ENCODE data around the gene HABP2. TPM values are rescaled to one million over a fixed set of nuclear protein-coding genes. Genes with fewer than 3 reads are reported as not detected.

The HABP2 gene
- total RNA-seq, 4 donors from 2014 or later = not detected

- H3K4me1 ChIP-seq = no peaks in the 10 kb centered on the region
- H3K9me3 ChIP-seq = no peaks in the 10 kb centered on the region
- DNase-seq = no peak
- no peak for TF ChIP-seq POLR2A (IDR thresholded peaks at IDR 0.05)
- TF ChIP-seq CTCF (IDR thresholded peaks at IDR 0.05) = no peak
- H3K4me3 ChIP-seq (replicated peaks in 1 of 3) = no peak overlapping the region
- no peak overlapping the region for H3K27ac ChIP-seq
- no peaks in the 10 kb centered on the region for H3K36me3 ChIP-seq
- H3K27me3 ChIP-seq = no peaks in the 10 kb centered on the region
- WGBS, 2 donors = 92 to 94% methylated on average over 7 to 8 of the region's 8 CpGs
- intact Hi-C loops (cut with DNase I) = no loop called here
These were observed 23.3 kb upstream of the HABP2 start for GRCh38 chr10:113529575-113529974.

- no peaks in the 10 kb centered on the region for H3K4me1 ChIP-seq
- no peaks in the 10 kb centered on the region for H3K27me3 ChIP-seq
- intact Hi-C loops (cut with DNase I) = no loop called here
- H3K9me3 ChIP-seq = no peaks in the 10 kb centered on the region
- no peak overlapping the region for H3K4me3 ChIP-seq (replicated peaks in 1 of 3)
- 63 to 73% methylated on average over 13 of the region's 13 CpGs for WGBS, 2 donors
- no peaks in the 10 kb centered on the region for H3K36me3 ChIP-seq
- no peak overlapping the region for H3K27ac ChIP-seq
- TF ChIP-seq POLR2A (IDR thresholded peaks at IDR 0.05) (no peak), CTCF (IDR thresholded peaks at IDR 0.05) (no peak)
- no peak for DNase-seq
These were observed 22.4 kb upstream of the HABP2 start for GRCh38 chr10:113530476-113530875.

GRCh38 chr10:113532724-113533123 is 20.1 kb upstream of the HABP2 start:
- H3K9me3 ChIP-seq = no peaks in the 10 kb centered on the region
- 88 to 89% methylated on average over 3 of the region's 3 CpGs for WGBS, 2 donors
- H3K36me3 ChIP-seq = no peaks in the 10 kb centered on the region
- no peaks in the 10 kb centered on the region for H3K4me1 ChIP-seq
- H3K27ac ChIP-seq = no peak overlapping the region
- DNase-seq = no peak
- no peaks in the 10 kb centered on the region for H3K27me3 ChIP-seq
- intact Hi-C loops (cut with DNase I) = no loop called here
- no peak for TF ChIP-seq CTCF (IDR thresholded peaks at IDR 0.05)
- TF ChIP-seq POLR2A (IDR thresholded peaks at IDR 0.05) = no peak
- H3K4me3 ChIP-seq (replicated peaks in 1 of 3) = no peak overlapping the region

- TF ChIP-seq CTCF (IDR thresholded peaks at IDR 0.05) = no peak
- TF ChIP-seq POLR2A (IDR thresholded peaks at IDR 0.05) = no peak
- Histone ChIP-seq H3K36me3 (no peaks in the 10 kb centered on the region), H3K4me1 (no peaks in the 10 kb centered on the region), H3K9me3 (no peaks in the 10 kb centered on the region), H3K27ac (no peak overlapping the region), H3K27me3 (no peaks in the 10 kb centered on the region), H3K4me3 (replicated peaks in 1 of 3) (no peak overlapping the region)
- intact Hi-C loops (cut with DNase I) = no loop called here
- 85 to 90% methylated on average over 6 of the region's 6 CpGs for whole genome bisulfite sequencing, 2 donors
- no peak for DNase-seq
These were observed 19.1 kb upstream of the HABP2 start for GRCh38 chr10:113533801-113534200.

GRCh38 chr10:113534423-113534822 is 18.4 kb upstream of the HABP2 start:
- no peaks in the 10 kb centered on the region for H3K9me3 ChIP-seq
- no peak overlapping the region for H3K4me3 ChIP-seq (replicated peaks in 1 of 3)
- TF ChIP-seq POLR2A (IDR thresholded peaks at IDR 0.05) (no peak), CTCF (IDR thresholded peaks at IDR 0.05) (no peak)
- no peak overlapping the region for H3K27ac ChIP-seq
- no peak for DNase-seq
- H3K4me1 ChIP-seq = no peaks in the 10 kb centered on the region
- H3K27me3 ChIP-seq = no peaks in the 10 kb centered on the region
- H3K36me3 ChIP-seq = no peaks in the 10 kb centered on the region
- intact Hi-C loops (cut with DNase I) = no loop called here
- WGBS, 2 donors = 86 to 90% methylated on average over 4 of the region's 4 CpGs
